ENCODE results near the gene HRCT1. TPM values are rescaled to one million over a fixed set of nuclear protein-coding genes. Genes with fewer than 3 reads are reported as not detected.

The HRCT1 gene
- 12.0 TPM in 1 of 2 replicates, not detected in the other for total RNA-seq (ENCODE audit: low replicate concordance)

GRCh38 chr9:35905912-35906679 is at the start of gene HRCT1:
Gene HRCT1 (plus strand): TSS chr9:35906202. CDS start chr9:35906288, 86 bp downstream.

GRCh38 chr9:35870351-35870923 is 35.6 kb upstream of the HRCT1 start, which contains the start of gene OR13J1:
Gene OR13J1 (minus strand): TSS chr9:35870401. CDS start chr9:35870401, 0 bp downstream.

GRCh38 chr9:35909274-35909673 is 3.3 kb downstream of the HRCT1 start, which contains the start of gene SPAAR:
Gene SPAAR (plus strand): TSS chr9:35909490. CDS start chr9:35910464, 974 bp downstream.

Other genes starting within 250 kb of the HRCT1 start
- gene RMRP, start 248.2 kb upstream of the HRCT1 start, total RNA-seq (ENCODE audit: low replicate concordance), result 21,628 and 54,922 TPM in 2 replicates
- 13.5 and 17.8 TPM in 2 replicates for gene CCDC107, start 247.9 kb upstream of the HRCT1 start, total RNA-seq (ENCODE audit: low replicate concordance)
- 0.53 TPM in 1 of 2 replicates, not detected in the other for gene ARHGEF39, start 241.0 kb upstream of the HRCT1 start, total RNA-seq (ENCODE audit: low replicate concordance)
- 0.98 TPM in 1 of 2 replicates, not detected in the other for gene CA9, start 232.3 kb upstream of the HRCT1 start, total RNA-seq (ENCODE audit: low replicate concordance)
- gene TPM2, start 216.3 kb upstream of the HRCT1 start, total RNA-seq (ENCODE audit: low replicate concordance), result 835 and 1,197 TPM in 2 replicates
- gene TLN1, start 174.0 kb upstream of the HRCT1 start, total RNA-seq (ENCODE audit: low replicate concordance), result 309 and 372 TPM in 2 replicates
- 28.4 and 66.7 TPM in 2 replicates for gene CREB3, start 173.5 kb upstream of the HRCT1 start, total RNA-seq (ENCODE audit: low replicate concordance)
- gene GBA2, start 157.0 kb upstream of the HRCT1 start, total RNA-seq (ENCODE audit: low replicate concordance), result 23.5 and 27.1 TPM in 2 replicates
- gene RGP1, start 156.9 kb upstream of the HRCT1 start, total RNA-seq (ENCODE audit: low replicate concordance), result 8.3 and 11.0 TPM in 2 replicates
- gene MSMP, start 151.9 kb upstream of the HRCT1 start, total RNA-seq (ENCODE audit: low replicate concordance), result not detected in 2 replicates
- gene NPR2, start 114.6 kb upstream of the HRCT1 start, total RNA-seq (ENCODE audit: low replicate concordance), result 18.7 and 19.5 TPM in 2 replicates
- gene SPAG8, start 93.9 kb upstream of the HRCT1 start, total RNA-seq (ENCODE audit: low replicate concordance), result 1.2 and 1.3 TPM in 2 replicates
- 11.3 and 37.8 TPM in 2 replicates for gene HINT2, start 91.2 kb upstream of the HRCT1 start, total RNA-seq (ENCODE audit: low replicate concordance)
- not detected in 2 replicates for gene FAM221B, start 77.5 kb upstream of the HRCT1 start, total RNA-seq (ENCODE audit: low replicate concordance)
- gene TMEM8B, start 77.0 kb upstream of the HRCT1 start, total RNA-seq (ENCODE audit: low replicate concordance), result 1.6 and 2.3 TPM in 2 replicates
- not detected in 2 replicates for gene OR13J1, start 35.8 kb upstream of the HRCT1 start, total RNA-seq (ENCODE audit: low replicate concordance)
- gene SPAAR, start 3.3 kb downstream of the HRCT1 start, total RNA-seq (ENCODE audit: low replicate concordance), result 0.12 and 0.68 TPM in 2 replicates
- 0.08 TPM in 1 of 2 replicates, not detected in the other for gene OR2S2, start 52.0 kb downstream of the HRCT1 start, total RNA-seq (ENCODE audit: low replicate concordance)
- 39.6 and 44.8 TPM in 2 replicates for gene RECK, start 130.7 kb downstream of the HRCT1 start, total RNA-seq (ENCODE audit: low replicate concordance)
- 36.0 and 105 TPM in 2 replicates for gene GLIPR2, start 230.5 kb downstream of the HRCT1 start, total RNA-seq (ENCODE audit: low replicate concordance)